BE2C (cell line): ENCODE data around the gene ZNF423.

ENCODE experiments used
- DNase-seq: peaks from one replicate; pipeline ENCODE4 v3.0.0-alpha.2; 2020
- H3K27me3 ChIP-seq: fragments of 250-450 bp; sonication (Bioruptor Pico); 2 replicates; pipeline ENCODE4 v1.5.1; 2020; ENCODE audit warnings: mild to moderate bottlenecking
- H3K36me3 ChIP-seq: fragments of 250-450 bp; sonication (Bioruptor Pico); 2 replicates; pipeline ENCODE4 v1.5.1; 2020; ENCODE audit warnings: mild to moderate bottlenecking
- H3K4me1 ChIP-seq: fragments of 250-450 bp; sonication (Bioruptor Pico); 2 replicates; pipeline ENCODE4 v1.5.1; 2020
- H3K4me3 ChIP-seq: 2 replicates; pipeline ENCODE4 v1.5.1; 2011; ENCODE audit warnings: low read depth, low read length
- H3K9me3 ChIP-seq: fragments of 250-450 bp; sonication (Bioruptor Pico); 2 replicates; pipeline ENCODE4 v1.5.1; 2020
- TF ChIP-seq, protein P1 (sequence below): IDR thresholded peaks from 2 replicates; pipeline ENCODE4 v1.5.1; 2012; ENCODE audit warnings: mild to moderate bottlenecking, low read depth, low read length

The ZNF423 gene

DNA sequence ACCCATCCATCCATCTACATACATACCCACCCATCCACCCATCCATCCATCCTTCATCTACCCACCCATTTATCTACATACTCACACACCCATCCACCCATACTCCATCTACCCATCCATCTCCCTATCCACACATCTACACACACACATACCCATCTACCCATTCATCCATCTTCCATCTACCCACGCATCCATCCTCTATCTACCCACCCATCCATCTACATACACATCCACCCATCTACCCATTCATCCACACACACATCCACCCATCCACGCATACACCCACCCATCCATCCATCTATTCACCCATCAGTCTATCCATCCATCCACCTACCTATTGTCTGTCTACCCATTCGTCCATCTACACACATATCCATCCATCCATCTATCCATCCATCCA, 227.8 kb downstream of the ZNF423 start:
- Histone ChIP-seq H3K4me1 (no peaks in the 10 kb centered on the region), H3K27me3 (no peaks in the 10 kb centered on the region), H3K36me3 (peaks cover 4% of the 10 kb centered on the region), H3K9me3 (no peaks in the 10 kb centered on the region; the same call in 1 of the 2 replicates), H3K4me3 (no peak overlapping the region)
- TF ChIP-seq, protein P1, sequence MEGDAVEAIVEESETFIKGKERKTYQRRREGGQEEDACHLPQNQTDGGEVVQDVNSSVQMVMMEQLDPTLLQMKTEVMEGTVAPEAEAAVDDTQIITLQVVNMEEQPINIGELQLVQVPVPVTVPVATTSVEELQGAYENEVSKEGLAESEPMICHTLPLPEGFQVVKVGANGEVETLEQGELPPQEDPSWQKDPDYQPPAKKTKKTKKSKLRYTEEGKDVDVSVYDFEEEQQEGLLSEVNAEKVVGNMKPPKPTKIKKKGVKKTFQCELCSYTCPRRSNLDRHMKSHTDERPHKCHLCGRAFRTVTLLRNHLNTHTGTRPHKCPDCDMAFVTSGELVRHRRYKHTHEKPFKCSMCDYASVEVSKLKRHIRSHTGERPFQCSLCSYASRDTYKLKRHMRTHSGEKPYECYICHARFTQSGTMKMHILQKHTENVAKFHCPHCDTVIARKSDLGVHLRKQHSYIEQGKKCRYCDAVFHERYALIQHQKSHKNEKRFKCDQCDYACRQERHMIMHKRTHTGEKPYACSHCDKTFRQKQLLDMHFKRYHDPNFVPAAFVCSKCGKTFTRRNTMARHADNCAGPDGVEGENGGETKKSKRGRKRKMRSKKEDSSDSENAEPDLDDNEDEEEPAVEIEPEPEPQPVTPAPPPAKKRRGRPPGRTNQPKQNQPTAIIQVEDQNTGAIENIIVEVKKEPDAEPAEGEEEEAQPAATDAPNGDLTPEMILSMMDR, result no peak
- DNase-seq, result no peak

DNA sequence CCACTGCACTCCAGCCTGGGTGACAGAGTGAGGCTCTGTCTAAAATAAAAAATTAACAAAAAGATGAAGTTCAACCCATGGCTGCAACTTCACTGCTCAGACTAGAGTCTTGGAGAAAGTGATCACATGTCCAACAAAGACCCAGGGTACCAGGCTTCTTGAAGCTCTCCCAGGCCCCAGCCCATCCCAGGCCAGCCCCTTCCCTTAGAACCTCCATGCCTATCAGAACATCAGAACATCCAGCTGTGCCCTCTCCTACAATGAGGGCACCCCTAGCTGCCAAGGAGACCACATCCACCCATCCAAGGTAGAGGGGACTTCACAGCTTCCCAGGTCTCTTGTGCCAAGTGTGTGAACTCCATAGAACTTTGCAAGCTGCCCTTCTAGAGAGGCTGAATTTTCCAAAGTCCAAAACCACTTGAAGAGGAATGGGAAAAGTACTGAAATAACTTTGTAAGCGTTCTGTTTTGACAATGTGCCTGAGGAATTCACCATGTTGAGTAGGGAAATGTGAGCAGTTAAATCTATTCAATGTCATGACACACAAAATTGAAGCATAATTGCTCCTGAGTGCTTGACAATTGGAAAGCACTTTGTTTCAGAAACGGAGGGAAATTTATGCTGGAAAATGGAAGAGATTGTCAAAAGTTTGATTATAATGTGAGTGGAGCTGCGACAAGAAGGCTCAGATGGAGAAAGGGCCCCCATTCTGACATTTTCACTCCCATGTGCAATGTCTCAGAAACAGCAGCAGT, 230.4 kb downstream of the ZNF423 start:
- Histone ChIP-seq H3K27me3 (no peaks in the 10 kb centered on the region), H3K36me3 (peaks cover 4% of the 10 kb centered on the region), H3K4me3 (no peak overlapping the region), H3K4me1 (peaks cover 14% of the 10 kb centered on the region), H3K9me3 (no peaks in the 10 kb centered on the region; the same call in 1 of the 2 replicates)
- TF ChIP-seq, protein P1, result no peak
- DNase-seq, result no peak

DNA sequence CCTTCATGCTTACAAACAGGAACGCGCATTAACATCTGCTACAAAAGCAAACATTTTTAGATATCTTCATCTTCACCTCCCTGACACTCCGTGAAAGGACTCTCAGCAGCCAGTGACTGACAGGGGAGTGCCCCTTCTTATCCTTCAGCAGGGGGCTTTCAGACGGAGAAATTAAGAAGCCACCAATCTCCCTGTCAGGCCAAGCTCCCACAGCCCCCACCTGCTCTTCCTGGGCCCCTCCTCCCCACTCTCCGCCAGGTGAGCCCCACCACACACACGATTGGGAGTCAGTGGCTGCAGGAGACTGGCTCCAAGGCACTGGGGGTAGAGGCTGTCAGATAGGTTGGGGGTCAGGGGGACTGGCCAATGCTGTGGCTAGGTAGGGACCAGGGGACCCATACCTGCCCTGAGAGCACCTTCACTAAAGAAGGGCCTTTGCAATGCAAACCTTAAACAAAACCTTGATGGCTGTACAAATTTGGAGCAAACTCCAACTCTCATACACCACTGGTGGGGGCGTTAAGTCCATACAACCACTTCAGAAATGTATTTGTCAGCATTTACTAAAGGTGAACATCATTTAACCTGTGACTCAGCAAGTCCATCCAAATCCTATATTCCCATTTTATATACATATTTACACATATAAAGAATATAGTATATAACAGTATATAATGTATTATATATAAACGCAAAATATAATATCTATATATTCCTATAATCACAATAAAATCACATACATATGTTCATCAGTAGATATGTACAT, 232.2 kb downstream of the ZNF423 start:
- TF ChIP-seq, protein P1, result no peak
- no peak overlapping the region for H3K4me3 ChIP-seq
- no peak for DNase-seq
- H3K4me1 ChIP-seq, result peaks cover 29% of the 10 kb centered on the region
- H3K36me3 ChIP-seq, result peaks cover 4% of the 10 kb centered on the region
- no peaks in the 10 kb centered on the region for H3K27me3 ChIP-seq
- H3K9me3 ChIP-seq, result no peaks in the 10 kb centered on the region

DNA sequence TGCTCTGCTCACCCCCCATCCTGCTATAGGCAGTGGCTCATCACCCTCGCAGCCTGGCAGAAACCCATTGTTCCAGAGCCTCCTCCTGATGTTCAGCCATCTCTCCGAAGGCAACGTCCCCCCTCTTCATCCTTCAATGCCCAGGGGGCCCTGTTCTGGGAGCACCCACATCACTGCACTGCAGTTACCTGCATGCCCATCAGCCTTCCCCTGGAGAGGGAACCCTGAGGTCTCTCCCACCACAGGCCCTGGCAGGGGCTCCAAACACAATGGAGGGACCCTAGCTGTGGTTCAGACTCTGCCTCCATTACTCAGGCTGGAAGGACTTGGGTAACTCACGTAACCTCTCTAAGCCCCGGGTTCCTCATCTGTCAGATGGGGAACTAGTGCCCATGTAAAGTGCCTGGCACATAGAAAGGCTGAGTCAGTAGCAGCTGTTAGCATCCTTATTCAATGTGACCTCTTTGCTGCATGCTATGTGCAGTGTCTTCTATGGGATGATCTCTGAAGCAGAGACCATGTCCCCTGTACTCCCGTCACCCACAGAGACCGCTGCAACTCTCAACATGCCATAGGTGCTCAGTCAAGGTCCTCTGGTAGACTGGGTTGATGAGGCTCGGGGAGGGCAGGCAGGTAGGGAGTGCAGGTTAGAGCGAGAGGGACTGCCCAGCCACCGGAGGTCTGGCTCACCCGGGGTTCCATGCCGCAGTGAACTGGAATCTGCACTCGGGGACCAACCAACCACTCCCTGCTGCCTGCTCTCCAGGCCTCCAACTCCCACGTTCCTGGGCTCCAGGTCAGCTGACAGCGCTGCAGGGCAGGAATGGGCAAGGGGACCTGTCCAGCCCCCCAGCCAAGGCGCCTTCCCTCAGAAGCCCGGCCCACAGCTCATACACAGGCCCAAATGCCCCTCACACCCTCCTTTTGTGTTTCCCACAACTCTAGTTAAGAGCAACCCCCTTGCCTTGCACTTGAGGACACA, 233.2 kb downstream of the ZNF423 start:
- Histone ChIP-seq H3K4me3 (no peak overlapping the region), H3K36me3 (peaks cover 4% of the 10 kb centered on the region), H3K27me3 (no peaks in the 10 kb centered on the region), H3K9me3 (no peaks in the 10 kb centered on the region), H3K4me1 (peaks cover 29% of the 10 kb centered on the region)
- no peak for DNase-seq
- TF ChIP-seq, protein P1, result no peak

DNA sequence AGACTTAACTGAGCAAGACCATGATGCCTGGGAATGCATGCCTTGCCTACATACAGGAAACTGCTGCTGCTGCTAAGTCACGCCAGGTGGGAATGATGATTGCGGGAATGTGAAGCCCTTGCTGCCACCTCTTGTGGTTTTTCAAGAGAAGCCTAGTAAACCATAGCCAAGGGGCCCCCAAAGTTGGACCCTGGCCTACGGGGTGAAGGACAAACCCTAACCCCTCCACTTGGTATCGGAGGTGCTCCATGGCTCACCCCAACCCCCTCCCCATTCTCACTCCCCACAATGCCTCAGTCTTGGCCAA, 233.9 kb downstream of the ZNF423 start:
- Histone ChIP-seq H3K36me3 (peaks cover 4% of the 10 kb centered on the region), H3K4me1 (peaks cover 30% of the 10 kb centered on the region), H3K27me3 (no peaks in the 10 kb centered on the region), H3K4me3 (no peak overlapping the region), H3K9me3 (no peaks in the 10 kb centered on the region)
- DNase-seq, result no peak
- TF ChIP-seq, protein P1, result no peak
